Measurements from ENCODE around the gene TRMT1. TPM values are rescaled to one million over a fixed set of nuclear protein-coding genes. Genes with fewer than 3 reads are reported as not detected.

TRMT1 gene
- total RNA-seq, 1 experiment from 2014 or later: 91.8 TPM

GRCh38 chr19:13130886-13131490 lies 14.4 kb upstream of the TRMT1 start:
- intact Hi-C loops (cut with micrococcal nuclease): no loop called here
- H3F3A ChIP-seq (ENCODE audit: low read length, unreplicated experiment): peaks cover 4% of the 10 kb centered on the region
- H3K4me1 ChIP-seq (ENCODE audit: insufficient read depth, low read length): no peaks in the 10 kb centered on the region
- H2AFZ ChIP-seq (ENCODE audit: low read length): no peak overlapping the region
- peaks cover 30% of the 10 kb centered on the region for H4K20me1 ChIP-seq (ENCODE audit: low read length)
- ATAC-seq (no peak), DNase-seq (no peak)
- peaks cover 26% of the 10 kb centered on the region for H3K36me3 ChIP-seq (ENCODE audit: low read depth, low read length)
- no peak overlapping the region for H3K27ac ChIP-seq (ENCODE audit: low read length)
- ChIA-PET CTCF (no interaction called here), POLR2A (ENCODE audit: unreplicated experiment) (interaction anchor here (0.7 kb wide), 1 partner anchor 31 kb away, joined by 3 read pairs; no protein-coding TSS in a partner anchor)
- BruUV-seq (replicated peaks): no TSS peak
- peaks cover 93% of the 10 kb centered on the region for H3K79me2 ChIP-seq (ENCODE audit: low read length)
- H3K9ac ChIP-seq (ENCODE audit: low read length): no peak overlapping the region
- no peak overlapping the region for H3K4me2 ChIP-seq (ENCODE audit: low read length)
- no peak for TF ChIP-seq EZH2 (IDR thresholded peaks at IDR 0.05; ENCODE audit: low read length, unreplicated experiment)
- no peak for TF ChIP-seq CTCF (conservative IDR thresholded peaks at IDR 0.05; ENCODE audit: low read depth, low read length)
- TF ChIP-seq EZH2phosphoT487 (IDR thresholded peaks at IDR 0.05; ENCODE audit: borderline replicate concordance, low read length): no peak
- H3K27me3 ChIP-seq (ENCODE audit: low read length): no peaks in the 10 kb centered on the region
- no peaks in the 10 kb centered on the region for H3K9me3 ChIP-seq (ENCODE audit: low read length)
- H3K4me3 ChIP-seq (ENCODE audit: low read length): no peak overlapping the region
- no peaks in the 10 kb centered on the region for H3K9me2 ChIP-seq (replicated peaks; ENCODE audit: low read length)

GRCh38 chr19:13129384-13129783 lies 12.8 kb upstream of the TRMT1 start:
- Histone ChIP-seq H3K79me2 (ENCODE audit: low read length) (peaks cover 99% of the 10 kb centered on the region), H3K4me3 (ENCODE audit: low read length) (no peak overlapping the region), H3K9ac (ENCODE audit: low read length) (no peak overlapping the region), H3K27ac (ENCODE audit: low read length) (no peak overlapping the region), H3F3A (ENCODE audit: low read length, unreplicated experiment) (peaks cover 4% of the 10 kb centered on the region), H3K4me1 (ENCODE audit: insufficient read depth, low read length) (no peaks in the 10 kb centered on the region), H3K27me3 (ENCODE audit: low read length) (no peaks in the 10 kb centered on the region), H3K4me2 (ENCODE audit: low read length) (no peak overlapping the region), H2AFZ (ENCODE audit: low read length) (no peak overlapping the region), H3K9me2 (replicated peaks; ENCODE audit: low read length) (no peaks in the 10 kb centered on the region), H4K20me1 (ENCODE audit: low read length) (peaks cover 34% of the 10 kb centered on the region), H3K36me3 (ENCODE audit: low read depth, low read length) (peaks cover 13% of the 10 kb centered on the region), H3K9me3 (ENCODE audit: low read length) (no peaks in the 10 kb centered on the region)
- ChIA-PET CTCF (interaction anchor here (1.1 kb wide), 1 partner anchor 152 kb away, joined by 3 read pairs; no protein-coding TSS in a partner anchor), POLR2A (ENCODE audit: unreplicated experiment) (no interaction called here)
- intact Hi-C loops (cut with micrococcal nuclease): no loop called here
- no peak for TF ChIP-seq CTCF (conservative IDR thresholded peaks at IDR 0.05; ENCODE audit: low read depth, low read length)
- TF ChIP-seq EZH2phosphoT487 (IDR thresholded peaks at IDR 0.05; ENCODE audit: borderline replicate concordance, low read length): no peak
- no peak for TF ChIP-seq EZH2 (IDR thresholded peaks at IDR 0.05; ENCODE audit: low read length, unreplicated experiment)
- no TSS peak for BruUV-seq (replicated peaks)
- no peak for ATAC-seq
- no peak for DNase-seq

GRCh38 chr19:13128583-13128982 lies 12.0 kb upstream of the TRMT1 start:
- H3K9ac ChIP-seq (ENCODE audit: low read length): no peak overlapping the region
- ChIA-PET CTCF (no interaction called here), POLR2A (ENCODE audit: unreplicated experiment) (no interaction called here)
- ATAC-seq (peak; percentile 35; the same call in 1 of the 2 replicates), DNase-seq (no peak)
- H3F3A ChIP-seq (ENCODE audit: low read length, unreplicated experiment): peaks cover 4% of the 10 kb centered on the region
- no peaks in the 10 kb centered on the region for H3K9me3 ChIP-seq (ENCODE audit: low read length)
- no peaks in the 10 kb centered on the region for H3K9me2 ChIP-seq (replicated peaks; ENCODE audit: low read length)
- H3K27me3 ChIP-seq (ENCODE audit: low read length): no peaks in the 10 kb centered on the region
- peaks cover 36% of the 10 kb centered on the region for H4K20me1 ChIP-seq (ENCODE audit: low read length)
- H3K4me2 ChIP-seq (ENCODE audit: low read length): no peak overlapping the region
- no peak overlapping the region for H3K27ac ChIP-seq (ENCODE audit: low read length)
- no peak overlapping the region for H3K4me3 ChIP-seq (ENCODE audit: low read length)
- TF ChIP-seq EZH2 (IDR thresholded peaks at IDR 0.05; ENCODE audit: low read length, unreplicated experiment): no peak
- no peak for TF ChIP-seq CTCF (conservative IDR thresholded peaks at IDR 0.05; ENCODE audit: low read depth, low read length)
- no peak for TF ChIP-seq EZH2phosphoT487 (IDR thresholded peaks at IDR 0.05; ENCODE audit: borderline replicate concordance, low read length)
- no peak overlapping the region for H2AFZ ChIP-seq (ENCODE audit: low read length)
- peaks cover 99% of the 10 kb centered on the region for H3K79me2 ChIP-seq (ENCODE audit: low read length)
- H3K4me1 ChIP-seq (ENCODE audit: insufficient read depth, low read length): no peaks in the 10 kb centered on the region
- peaks cover 17% of the 10 kb centered on the region for H3K36me3 ChIP-seq (ENCODE audit: low read depth, low read length)
- intact Hi-C loops (cut with micrococcal nuclease): no loop called here
- BruUV-seq (replicated peaks): no TSS peak

All from PC-3 (cell line).